H1 (cell line): ENCODE measurements around the gene AHSG. TPM values are rescaled to one million over a fixed set of nuclear protein-coding genes. Genes with fewer than 3 reads are reported as not detected.

Experiments
- CTCF ChIA-PET: fragments of 300-600 bp; sonication (Branson Sonifier 250); formaldehyde crosslinking; loops from one replicate; lab custom pipeline; 2021; ENCODE audit not compliant: partially characterized antibody; lab: Charles Lee
- POLR2A ChIA-PET: fragments of 300-600 bp; sonication (Branson Sonifier 250); formaldehyde crosslinking; loops from one replicate; lab custom pipeline; 2021; ENCODE audit warnings: inconsistent platforms; ENCODE audit not compliant: partially characterized antibody; lab: Charles Lee
- DNase-seq, 2 experiments: peaks; one replicate each; pipeline versions ENCODE4 v3.0.0 to v3.0.0-alpha.2; 2010 to 2022; ENCODE audit warnings: low spot score in 2 of 2, low read depth in 1 of 2, mixed read lengths in 1 of 2
- FAIRE-seq: peaks from 2 replicates; lab custom pipeline; 2011; peaks lifted over from hg19 to GRCh38; lab: Jason Lieb, UNC
- H2AFZ ChIP-seq: 2 replicates; pipeline ENCODE4 v1.8.1; 2012; ENCODE audit warnings: low read length, inconsistent platforms
- H2AK5ac ChIP-seq: 2 replicates; pipeline ENCODE4 v1.6.1; 2013; ENCODE audit warnings: low read depth, low read length
- H2BK120ac ChIP-seq: replicated peaks from 2 replicates; pipeline ENCODE3; 2013; ENCODE audit warnings: low read depth, low read length, inconsistent platforms
- H2BK12ac ChIP-seq: 2 replicates; pipeline ENCODE4 v1.6.1; 2013; ENCODE audit warnings: low read depth, low read length
- H2BK15ac ChIP-seq: 2 replicates; pipeline ENCODE4 v1.6.1; 2013; ENCODE audit warnings: low read length
- H2BK20ac ChIP-seq: 2 replicates; pipeline ENCODE4 v1.6.1; 2013; ENCODE audit warnings: low read length
- H2BK5ac ChIP-seq: 2 replicates; pipeline ENCODE4 v1.6.1; 2013; ENCODE audit warnings: low read depth, low read length
- H3K14ac ChIP-seq: 2 replicates; pipeline ENCODE4 v1.6.1; 2013; ENCODE audit warnings: inconsistent platforms; ENCODE audit not compliant: insufficient read length
- H3K18ac ChIP-seq: 2 replicates; pipeline ENCODE4 v1.6.1; 2013; ENCODE audit warnings: low read length; ENCODE audit errors: extremely low read depth
- H3K23ac ChIP-seq: 2 replicates; pipeline ENCODE4 v1.6.1; 2013; ENCODE audit warnings: inconsistent platforms; ENCODE audit not compliant: insufficient read length
- H3K23me2 ChIP-seq: 2 replicates; pipeline ENCODE4 v1.6.1; 2013; ENCODE audit warnings: low read depth, low read length
- H3K27ac ChIP-seq: 2 replicates; pipeline ENCODE4 v1.6.1; 2011; ENCODE audit warnings: low read depth, low read length, inconsistent platforms
- H3K27me3 ChIP-seq, 4 experiments: replicated peaks in 1 of 4; 1 replicate in 1 of 4; 2 replicates in 3 of 4; pipeline versions ENCODE4 v1.6.1 to v1.8.1; 2011 to 2013; ENCODE audit warnings: low read length in 3 of 4, mild to moderate bottlenecking in 3 of 4, inconsistent platforms in 2 of 4, mixed read lengths in 2 of 4, moderate library complexity in 1 of 4; ENCODE audit not compliant: control insufficient read depth in 3 of 4, insufficient read depth in 3 of 4; ENCODE audit errors: extremely low read depth in 1 of 4
- H3K36me3 ChIP-seq, 4 experiments: 2 replicates each; pipeline versions ENCODE4 v1.6.1 to v1.8.1; 2011 to 2013; ENCODE audit warnings: mild to moderate bottlenecking in 4 of 4, low read length in 3 of 4, moderate library complexity in 2 of 4, control low read depth in 1 of 4, inconsistent platforms in 1 of 4; ENCODE audit not compliant: insufficient read depth in 4 of 4, control insufficient read depth in 2 of 4
- H3K4ac ChIP-seq: replicated peaks from 2 replicates; pipeline ENCODE3; 2013; ENCODE audit warnings: low read length, low read depth, mixed read lengths, inconsistent platforms; ENCODE audit not compliant: insufficient read length
- H3K4me1 ChIP-seq, 4 experiments: replicated peaks in 1 of 4; 1 replicate in 1 of 4; 2 replicates in 3 of 4; pipeline versions ENCODE4 v1.6.1 to v1.8.1; 2011 to 2013; ENCODE audit warnings: low read length in 3 of 4, inconsistent platforms in 2 of 4, mixed read lengths in 1 of 4; ENCODE audit not compliant: insufficient read depth in 4 of 4, control insufficient read depth in 3 of 4
- H3K4me2 ChIP-seq, 2 experiments: 2 replicates each; pipeline versions ENCODE4 v1.6.1 to v1.8.1; 2011 to 2013; ENCODE audit warnings: low read depth in 2 of 2, low read length in 2 of 2, control low read depth in 1 of 2, inconsistent platforms in 1 of 2, mild to moderate bottlenecking in 1 of 2; ENCODE audit not compliant: insufficient read depth in 1 of 2
- H3K4me3 ChIP-seq, 4 experiments: fragments of 200-600, 300-600 bp in 1 of 4; sonication (generic), shearing (Covaris generic), sonication (Bioruptor Twin) in 1 of 4; 2 replicates each; pipeline versions ENCODE4 v1.5.1 to v1.8.1; 2011 to 2016; ENCODE audit warnings: low read length in 4 of 4, low read depth in 3 of 4, control low read depth in 2 of 4, inconsistent platforms in 2 of 4, mild to moderate bottlenecking in 2 of 4, mixed read lengths in 1 of 4, moderate library complexity in 1 of 4; ENCODE audit not compliant: insufficient read depth in 2 of 4; ENCODE audit errors: extremely low read depth in 1 of 4
- H3K56ac ChIP-seq: replicated peaks from 2 replicates; pipeline ENCODE3; 2013; ENCODE audit warnings: low read depth, mild to moderate bottlenecking, mixed read lengths, low read length, inconsistent platforms; ENCODE audit not compliant: insufficient read length
- H3K79me1 ChIP-seq: 2 replicates; pipeline ENCODE4 v1.6.1; 2013; ENCODE audit warnings: low read depth, low read length, control low read depth
- H3K79me2 ChIP-seq, 2 experiments: 2 replicates each; pipeline versions ENCODE4 v1.6.1 to v1.8.1; 2012 to 2013; ENCODE audit warnings: low read length in 2 of 2, mild to moderate bottlenecking in 2 of 2, inconsistent platforms in 1 of 2; ENCODE audit not compliant: insufficient read depth in 2 of 2, control insufficient read depth in 1 of 2
- H3K9ac ChIP-seq, 4 experiments: replicated peaks in 1 of 4; 1 replicate in 1 of 4; 2 replicates in 3 of 4; pipeline versions ENCODE4 v1.6.1 to v1.8.1; 2011 to 2013; ENCODE audit warnings: low read depth in 3 of 4, low read length in 3 of 4, control low read depth in 2 of 4, mild to moderate bottlenecking in 2 of 4, moderate library complexity in 2 of 4, inconsistent platforms in 1 of 4; ENCODE audit errors: extremely low read depth in 1 of 4
- H3K9me3 ChIP-seq, 2 experiments: 2 replicates each; pipeline versions ENCODE4 v1.6.1 to v1.8.1; 2012 to 2013; ENCODE audit warnings: mild to moderate bottlenecking in 2 of 2, moderate library complexity in 2 of 2, control low read depth in 1 of 2, inconsistent platforms in 1 of 2, low read depth in 1 of 2, low read length in 1 of 2, mixed read lengths in 1 of 2; ENCODE audit not compliant: insufficient read depth in 2 of 2
- H4K20me1 ChIP-seq, 2 experiments: replicated peaks in 1 of 2; 2 replicates each; pipeline versions ENCODE3 to v1.8.1; 2011 to 2013; ENCODE audit warnings: inconsistent platforms in 2 of 2, low read length in 2 of 2, mild to moderate bottlenecking in 1 of 2; ENCODE audit not compliant: insufficient read depth in 2 of 2, control insufficient read depth in 1 of 2
- H4K5ac ChIP-seq: 2 replicates; pipeline ENCODE4 v1.6.1; 2013; ENCODE audit warnings: low read length, low read depth, mixed read lengths, inconsistent platforms; ENCODE audit not compliant: insufficient read length
- H4K8ac ChIP-seq: 2 replicates; pipeline ENCODE4 v1.8.0; 2013; ENCODE audit warnings: mild to moderate bottlenecking, moderate library complexity, low read length, inconsistent platforms; ENCODE audit not compliant: insufficient read depth; ENCODE audit errors: extremely low read depth
- H4K91ac ChIP-seq: replicated peaks from 2 replicates; pipeline ENCODE3; 2013; ENCODE audit warnings: low read length, mixed read lengths, inconsistent platforms; ENCODE audit not compliant: insufficient read length
- EZH2 ChIP-seq: fragments of 200-600 bp; sonication (generic); IDR thresholded peaks from 2 replicates; pipeline ENCODE4 v1.7.1; 2012; ENCODE audit warnings: low read depth, mild to moderate bottlenecking, moderate library complexity, low read length, inconsistent platforms; ENCODE audit not compliant: severe bottlenecking
- HDAC2 ChIP-seq, 2 experiments: fragments of 300-600 bp in 1 of 2; sonication (generic) in 1 of 2; IDR thresholded peaks; 2 replicates each; pipeline ENCODE4 v1.6.1; 2011 to 2012; ENCODE audit warnings: low read depth in 2 of 2, low read length in 2 of 2, mild to moderate bottlenecking in 2 of 2, moderate library complexity in 2 of 2, borderline replicate concordance in 1 of 2, inconsistent platforms in 1 of 2
- SP2 ChIP-seq: IDR thresholded peaks from 2 replicates; pipeline ENCODE4 v1.6.1; 2012; ENCODE audit warnings: mild to moderate bottlenecking, low read length, inconsistent platforms
- WGBS, 2 experiments: shearing (Covaris generic) in 1 of 2; methylation state at CpG; one replicate each; pipeline versions ENCODE4 v1.1.6 to v1.1.7; 2013 to 2015; ENCODE audit warnings: low lambda C conversion rate in 2 of 2, mixed read lengths in 2 of 2, inconsistent platforms in 1 of 2, low coverage in 1 of 2, missing lambda C conversion rate in 1 of 2; ENCODE audit not compliant: insufficient replicate concordance in 2 of 2, insufficient coverage in 1 of 2, insufficient read length in 1 of 2; ENCODE audit errors: extremely low coverage in 1 of 2, missing lambda C conversion rate in 1 of 2; 5-methylcytosine and 5-hydroxymethylcytosine counted together
- polyA plus RNA-seq, 7 experiments: library from polyadenylated mRNA; depleted of rRNA in 3 of 7; stranded (reverse) in 5 of 7; unstranded in 2 of 7; fragments of >200 nt in 5 of 7; fragments of 200-250 nt in 2 of 7; gene quantifications; 1 replicate in 5 of 7; 2 replicates in 1 of 7; 4 replicates in 1 of 7; pipeline versions ENCODE4 v1.2.1 to v1.2.3, GENCODE V29; 2011 to 2013; ENCODE audit warnings: missing spikeins in 2 of 7, mixed read lengths in 2 of 7
- total RNA-seq: library from RNA; stranded (reverse); fragmentation: NEBNext Ultra II Directional; extraction: Animal tissue kit (Norgen Biotek cat#: 25700); gene quantifications from 2 replicates; pipeline ENCODE4 v1.2.1, GENCODE V29; 2021

Gene AHSG
- total and polyA plus RNA-seq, 2 of the 8 experiments (the other 6 are each of a cell fraction or from before 2014, with no cell fraction given) = 0.68 to 0.78 TPM

DNA sequence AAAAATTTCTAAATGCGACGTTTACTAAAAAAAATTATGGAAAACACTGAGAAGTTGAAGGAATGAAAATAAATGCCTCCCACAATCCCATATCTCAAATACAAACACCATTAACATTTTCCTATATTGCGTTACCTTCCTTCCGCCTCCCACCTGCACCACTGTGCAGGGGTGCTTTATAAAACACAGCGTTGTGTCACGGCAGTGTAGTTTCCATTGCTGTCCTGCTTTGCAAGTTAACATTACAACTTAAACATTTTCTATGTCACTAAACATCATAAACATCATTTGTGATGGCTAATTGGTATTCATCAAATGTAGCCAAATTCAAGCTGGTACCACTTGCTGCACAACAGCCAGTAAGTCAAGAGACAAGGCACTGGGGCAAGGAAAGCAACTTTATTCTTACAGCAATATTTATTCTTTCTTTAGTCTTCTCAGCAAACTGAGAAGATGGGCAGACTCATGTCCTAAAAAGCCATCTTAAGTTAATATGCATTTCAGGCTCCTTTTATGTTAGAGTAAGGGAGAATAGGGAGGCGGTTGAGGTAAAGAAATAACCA lies 15.1 kb downstream of the AHSG start:
- Histone ChIP-seq H3K18ac (no peak overlapping the region), H2BK12ac (no peak overlapping the region), H3K9me3 (no peaks in the 10 kb centered on the region), H3K4ac (no peak overlapping the region), H3K14ac (no peak overlapping the region), H3K4me2 (no peak overlapping the region), H4K20me1 (no peaks in the 10 kb centered on the region), H2BK15ac (no peak overlapping the region), H3K79me1 (no peaks in the 10 kb centered on the region), H2AK5ac (no peak overlapping the region), H3K36me3 (no peaks in the 10 kb centered on the region), H3K27me3 (no peaks in the 10 kb centered on the region), H3K4me1 (no peaks in the 10 kb centered on the region), H3K9ac (no peak overlapping the region), H3K23ac (no peak overlapping the region), H3K79me2 (no peaks in the 10 kb centered on the region), H3K4me3 (no peak overlapping the region), H4K5ac (no peak overlapping the region), H3K27ac (no peak overlapping the region), H3K23me2 (peaks cover 3% of the 10 kb centered on the region; the same call in 1 of the 2 replicates), H2BK120ac (no peak overlapping the region), H4K8ac (no peak overlapping the region), H3K56ac (no peak overlapping the region), H2BK5ac (no peak overlapping the region), H2BK20ac (no peak overlapping the region), H2AFZ (no peak overlapping the region), H4K91ac (no peak overlapping the region)
- ChIA-PET CTCF (interaction anchor here (6.1 kb wide), 1 partner anchor 13 kb away, joined by 67 read pairs; the partner anchor contains the start of gene AHSG), POLR2A (no interaction called here)
- TF ChIP-seq HDAC2 (IDR thresholded peaks at IDR 0.05; ENCODE audit: borderline replicate concordance in 1 of 2, low read depth in 2 of 2, low read length in 2 of 2) (no peak), SP2 (no peak), EZH2 (no peak)
- 94 to 100% methylated on average over 2 to 7 of the region's 7 CpGs for WGBS, 2 experiments
- FAIRE-seq = no peak
- DNase-seq = no peak
